Adrenal gland (tissue), 12 donors: ENCODE data around the gene LAMB1. TPM values are rescaled to one million over a fixed set of nuclear protein-coding genes. Genes with fewer than 3 reads are reported as not detected.
A peak's percentile ranks its signal among the peaks of the same experiment; 100 is the strongest.

Source experiments
- DNase-seq, 7 donors: peaks; one replicate each; pipeline ENCODE4 v3.0.0-alpha.2; 2019 to 2020
- H3K27ac ChIP-seq, 5 donors: fragments of 200-600 bp; sonication (generic) in 4 of 5; 1 replicate in 3 of 5; 2 replicates in 2 of 5; pipeline versions ENCODE4 v1.5.1 to v1.8.0; 2016 to 2020; ENCODE audit warnings: mild to moderate bottlenecking in 1 of 5
- H3K27me3 ChIP-seq: fragments of 200-600 bp; 2 replicates; pipeline ENCODE4 v1.8.0; 2021
- H3K36me3 ChIP-seq, 2 donors: fragments of 200-600 bp; replicated peaks in 1 of 2; 1 replicate in 1 of 2; 2 replicates in 1 of 2; pipeline versions ENCODE4 v1.5.1 to v1.8.0; 2018 to 2022
- H3K4me1 ChIP-seq, 2 donors: fragments of 200-600 bp; replicated peaks in 1 of 2; 1 replicate in 1 of 2; 2 replicates in 1 of 2; pipeline versions ENCODE4 v1.5.1 to v1.8.0; 2018 to 2021
- H3K4me3 ChIP-seq, 4 donors: fragments of 200-600 bp; sonication (generic) in 3 of 4; one replicate each; pipeline ENCODE4 v1.5.1; 2016 to 2018
- H3K9me3 ChIP-seq, 3 donors: fragments of 200-600 bp; sonication (generic) in 1 of 3; replicated peaks in 1 of 3; 1 replicate in 2 of 3; 2 replicates in 1 of 3; pipeline versions ENCODE4 v1.5.1 to v1.8.0; 2016 to 2021
- CTCF ChIP-seq, 6 experiments: fragments of 450-650 bp in 4 of 6; fragments of 200-600 bp in 2 of 6; sonication (generic) in 1 of 6; IDR thresholded peaks; 1 replicate in 5 of 6; 2 replicates in 1 of 6; pipeline versions ENCODE4 v1.5.1 to v1.8.0; 2016 to 2021; ENCODE audit warnings: antibody characterized with exemption in 6 of 6, mild to moderate bottlenecking in 2 of 6, moderate library complexity in 1 of 6
- POLR2A ChIP-seq, 2 donors: fragments of 450-650 bp; IDR thresholded peaks; one replicate each; pipeline ENCODE4 v1.6.1; 2017; ENCODE audit warnings: antibody characterized with exemption in 2 of 2, mild to moderate bottlenecking in 2 of 2, moderate library complexity in 1 of 2
- WGBS, 4 donors: extraction: QIAGEN DNeasy Blood & Tissue Kit in 2 of 4; methylation state at CpG; one replicate each; pipeline versions ENCODE4 v1.1.5 to v1.1.7; 2013 to 2017; 5-methylcytosine and 5-hydroxymethylcytosine counted together
- intact Hi-C, 2 donors: fragments of 100-400 bp; cut with DNase I; formaldehyde crosslinking; loops; one replicate each; pipeline versions ENCODE4 v1.14.1 to v1.15.0; 2022 to 2023
- polyA plus RNA-seq, 3 donors: library from polyadenylated mRNA; stranded (reverse); fragments of 200-250 nt in 2 of 3; fragments of 350-450 nt in 1 of 3; fragmentation: Illumina TruSeq in 1 of 3; extraction: RNeasy Lipid Tissue Mini Kit (QIAGEN cat#74804) in 1 of 3; gene quantifications; one replicate each; pipeline ENCODE4 v1.2.3, GENCODE V29; 2013 to 2014
- small RNA-seq, 2 donors: library from RNA; depleted of rRNA; stranded (forward); fragments of <200 nt; gene quantifications; one replicate each; pipeline ENCODE3, GENCODE V24; 2016
- total RNA-seq, 9 donors: library from RNA; depleted of rRNA in 4 of 9; stranded (reverse); fragments of >200 nt in 4 of 9; fragments of 120-200 nt in 1 of 9; fragmentation: NEBNext Ultra II Directional in 1 of 9; extraction: Animal tissue kit (Norgen Biotek cat#: 25700) in 1 of 9; gene quantifications; one replicate each; pipeline versions ENCODE4 v1.1.0 to v1.2.4, GENCODE V29; 2013 to 2023
- donor health status: healthy with polysubstance abuse.
- donor health status: Bipolar disorder and iron deficiency.
- donor health status: DM: yes; HTN: yes; CAD: no.
- donor health status: DM: no; HTN: no; CAD: no.
- donor health status: DM: no; HTN: no; CAD: no.
- donor health status: DM: yes; HTN: yes; CAD: no.

The LAMB1 gene
- total and polyA plus RNA-seq, 12 donors, result 48.6 to 164 (median 90.2) TPM

GRCh38 chr7:107877731-107878382 is 125.1 kb downstream of the LAMB1 start:
- Histone ChIP-seq H3K27me3 (no peaks in the 10 kb centered on the region), H3K4me3 (no peak overlapping the region), H3K9me3 (no peaks in the 10 kb centered on the region), H3K27ac (no peak overlapping the region), H3K36me3 (no peaks in the 10 kb centered on the region), H3K4me1 (no peaks in the 10 kb centered on the region)
- intact Hi-C loops, result loop anchor here (10.0 kb wide), 3 partner anchors 133 to 663 kb away; partner anchors contain the start of gene CBLL1 (in 1 of the 2)
- 67 to 78% (median 71%) methylated on average over 5 of the region's 5 CpGs for WGBS, 4 donors
- no peak for DNase-seq
- TF ChIP-seq CTCF (IDR thresholded peaks at IDR 0.05) (no peak), POLR2A (IDR thresholded peaks at IDR 0.05) (no peak)

GRCh38 chr7:107876916-107877315 is 126.0 kb downstream of the LAMB1 start:
- H3K4me3 ChIP-seq, result no peak overlapping the region
- no peak overlapping the region for H3K27ac ChIP-seq
- H3K9me3 ChIP-seq, result no peaks in the 10 kb centered on the region
- H3K4me1 ChIP-seq, result no peaks in the 10 kb centered on the region
- WGBS, 4 donors, result 50 to 69% (median 61%) methylated on average over 2 of the region's 2 CpGs
- TF ChIP-seq CTCF (IDR thresholded peaks at IDR 0.05) (no peak), POLR2A (IDR thresholded peaks at IDR 0.05) (no peak)
- no peaks in the 10 kb centered on the region for H3K27me3 ChIP-seq
- H3K36me3 ChIP-seq, result no peaks in the 10 kb centered on the region
- intact Hi-C loops, result loop anchor here (10.0 kb wide), 3 partner anchors 132 to 662 kb away; partner anchors contain the start of gene CBLL1 (in 1 of the 2)
- no peak for DNase-seq

- Histone ChIP-seq H3K27me3 (no peaks in the 10 kb centered on the region), H3K36me3 (no peaks in the 10 kb centered on the region), H3K4me3 (no peak overlapping the region), H3K27ac (no peak overlapping the region), H3K9me3 (no peaks in the 10 kb centered on the region), H3K4me1 (no peaks in the 10 kb centered on the region)
- TF ChIP-seq CTCF (IDR thresholded peaks at IDR 0.05), result peak; percentile 65 to 77 (median 74)
- TF ChIP-seq POLR2A (IDR thresholded peaks at IDR 0.05), result no peak
- intact Hi-C loops, result loop anchor here (5.0 to 10.0 kb wide), 5 partner anchors 130 to 660 kb away; partner anchors contain the start of gene CBLL1 (in 2 of the 2)
- DNase-seq, result peak; percentile 33 to 69 (median 54)
- 18 to 21% (median 19%) methylated on average over 6 of the region's 6 CpGs for WGBS, 4 donors
These were observed 128.1 kb downstream of the LAMB1 start for GRCh38 chr7:107874605-107875446.

GRCh38 chr7:107874111-107874510 is 128.8 kb downstream of the LAMB1 start:
- Histone ChIP-seq H3K9me3 (no peaks in the 10 kb centered on the region), H3K36me3 (no peaks in the 10 kb centered on the region), H3K27me3 (no peaks in the 10 kb centered on the region), H3K27ac (no peak overlapping the region), H3K4me3 (no peak overlapping the region), H3K4me1 (no peaks in the 10 kb centered on the region)
- WGBS, 4 donors, result 38 to 67% (median 58%) methylated on average over 2 of the region's 2 CpGs
- DNase-seq, result no peak
- intact Hi-C loops, result loop anchor here (5.0 to 10.0 kb wide), 5 partner anchors 129 to 659 kb away; partner anchors contain the start of gene CBLL1 (in 2 of the 2)
- no peak for TF ChIP-seq POLR2A (IDR thresholded peaks at IDR 0.05)

Small RNA genes within 50 kb of the gene (small RNA-seq; reads per million reads assigned to genes)
- 0 reads per million in 2 donors for gene RF00012

Other genes starting within 250 kb of the LAMB1 start
- gene SLC26A3, start 199.9 kb downstream of the LAMB1 start, total RNA-seq, result under 1 TPM in 2 of 9 donors, not detected in 7; 0.38 to 0.50 TPM
- gene SLC26A3, start 199.9 kb downstream of the LAMB1 start, polyA plus RNA-seq, result under 1 TPM in 2 of 3 donors, not detected in 1; 0.03 to 0.48 TPM
- gene DLD, start 112.0 kb downstream of the LAMB1 start, total RNA-seq, result 100 to 1,000 TPM in 8 of 9 donors, 10 to 100 TPM in 1; 72.4 to 616 (median 153) TPM
- gene DLD, start 112.0 kb downstream of the LAMB1 start, polyA plus RNA-seq, result 100 to 1,000 TPM in 1 of 3 donors, 10 to 100 TPM in 2; 21.6 to 372 (median 26.4) TPM
- gene LAMB4, start 127.2 kb upstream of the LAMB1 start, total RNA-seq, result 1 to 10 TPM in 1 of 9 donors, under 1 TPM in 4, not detected in 4; 0.12 to 1.0 (median 0.27) TPM
- under 1 TPM in 2 of 3 donors, not detected in 1; 0.16 to 0.40 TPM for gene LAMB4, start 127.2 kb upstream of the LAMB1 start, polyA plus RNA-seq